HG02840 (cell line): ENCODE data around the gene CASP3.
"Not testable (repeated sequence)": the region's sequence is repeated elsewhere in the genome, so short reads cannot be mapped to it uniquely, and the experiment has no call there.

ENCODE experiments used
- ATAC-seq: cut with Tn5 transposase; IDR thresholded peaks from one replicate; pipeline ENCODE4 v1.9.1; 2021; ENCODE audit warnings: mild to moderate bottlenecking, moderate library complexity, moderate number of reproducible peaks; ENCODE audit not compliant: unreplicated experiment, low FRiP score

Gene CASP3

DNA sequence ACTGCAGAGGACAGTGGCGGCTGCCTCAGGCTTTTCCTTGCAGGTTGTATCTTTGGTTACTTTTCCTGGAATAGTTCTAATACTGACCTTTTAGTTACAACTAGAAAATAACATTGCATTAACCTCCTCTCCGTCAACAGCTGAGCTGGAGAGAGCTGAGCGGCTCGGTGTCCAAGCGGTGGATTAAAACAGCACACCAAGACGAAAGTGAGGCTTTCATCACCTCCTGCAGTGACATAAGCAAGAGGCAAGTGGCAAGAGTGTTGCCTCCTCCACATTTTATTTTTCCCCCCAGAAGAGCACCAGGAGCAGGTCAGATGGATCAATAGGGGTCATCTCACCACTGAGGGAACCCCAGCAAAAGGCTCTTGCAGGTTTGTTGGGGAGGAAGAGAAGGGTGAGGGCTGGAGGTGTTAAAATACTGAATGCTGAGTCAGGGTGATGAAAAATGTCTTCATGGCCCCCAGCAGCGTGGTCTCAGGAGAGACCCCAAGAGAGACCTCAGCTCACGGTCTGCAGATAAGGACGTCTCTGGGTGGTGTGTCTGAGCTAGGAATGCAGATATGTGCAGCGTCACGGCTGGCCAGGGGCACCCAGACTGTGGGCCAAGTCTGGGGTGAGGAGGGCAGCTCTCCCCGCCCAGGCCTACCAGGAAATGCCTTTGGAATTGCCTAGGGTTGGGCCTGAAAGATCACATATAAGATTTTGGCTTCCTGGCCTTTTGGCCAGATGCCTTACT lies 50.3 kb downstream of the CASP3 start:
- ATAC-seq, result no peak

DNA sequence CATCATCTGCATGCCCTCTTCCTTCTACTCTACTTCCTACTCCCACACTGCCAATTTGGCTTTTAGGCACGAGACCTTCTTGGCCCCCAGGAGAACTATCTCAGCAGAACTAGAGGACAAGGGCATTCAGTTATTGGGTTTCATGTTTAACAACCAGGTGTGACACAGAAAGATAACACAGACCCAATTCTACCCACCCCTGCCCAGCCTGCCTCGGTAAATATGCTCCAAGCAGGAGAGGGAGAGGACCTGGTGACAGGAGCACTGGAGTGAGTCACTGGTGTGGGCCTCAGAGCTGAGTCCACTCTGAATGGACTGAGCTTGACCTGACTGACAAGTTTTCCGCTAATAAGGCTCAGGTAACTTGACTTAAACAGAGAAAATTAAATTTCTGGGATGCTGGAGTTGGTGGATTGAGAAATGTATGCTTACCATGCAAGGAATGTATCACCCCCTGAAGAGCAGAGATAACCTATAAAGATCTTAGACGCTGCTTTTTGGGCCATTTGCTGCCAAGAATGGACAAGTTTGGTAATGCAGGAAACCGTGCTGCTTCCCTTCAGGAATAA lies 52.5 kb downstream of the CASP3 start:
- ATAC-seq, result no peak

DNA sequence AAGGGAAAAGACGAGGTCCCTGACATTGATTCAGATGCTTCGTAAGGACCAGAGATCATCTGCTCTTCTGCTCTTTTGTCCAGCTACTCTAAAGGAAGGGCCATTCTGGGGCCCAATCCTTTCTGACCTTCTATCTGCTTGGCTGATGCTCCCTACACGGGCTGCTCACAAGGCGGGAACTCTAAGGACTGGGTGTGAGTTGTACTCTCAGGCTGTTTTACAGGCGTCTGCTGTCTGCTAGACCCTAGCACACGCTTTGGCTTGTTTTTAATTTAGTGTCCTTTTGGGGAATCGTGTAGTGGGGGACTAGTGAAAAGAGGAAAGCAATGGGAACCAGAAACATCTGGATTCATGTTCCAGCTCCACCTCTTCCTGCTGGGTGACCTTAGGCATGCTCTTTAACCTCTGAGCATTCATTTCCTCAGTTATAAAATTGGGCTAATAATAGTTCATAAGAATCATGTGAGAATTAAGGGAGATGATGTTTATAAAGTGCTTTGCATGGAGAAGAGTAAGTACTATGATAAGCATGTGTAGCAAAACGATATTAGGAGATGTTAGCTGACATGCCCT lies 53.1 kb downstream of the CASP3 start:
- ATAC-seq, result no peak

DNA sequence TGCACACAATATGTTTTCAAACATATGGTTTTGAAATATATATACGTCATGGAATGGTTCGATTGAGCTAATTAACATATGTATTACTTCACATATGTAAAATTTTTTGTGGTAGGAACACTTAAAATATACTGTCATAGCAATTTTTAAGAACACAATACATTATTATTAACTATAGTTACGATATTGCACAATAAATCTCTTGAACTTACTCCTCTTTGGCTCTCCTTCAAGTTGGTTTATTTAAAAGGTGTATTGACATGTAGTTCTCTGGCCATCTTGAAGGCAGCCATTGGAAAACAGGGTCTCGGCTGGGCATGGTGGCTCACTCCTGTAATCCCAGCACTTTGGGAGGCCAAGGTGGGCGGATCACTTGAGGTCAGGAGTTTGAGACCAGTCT lies 53.8 kb downstream of the CASP3 start:
- ATAC-seq, result no peak

DNA sequence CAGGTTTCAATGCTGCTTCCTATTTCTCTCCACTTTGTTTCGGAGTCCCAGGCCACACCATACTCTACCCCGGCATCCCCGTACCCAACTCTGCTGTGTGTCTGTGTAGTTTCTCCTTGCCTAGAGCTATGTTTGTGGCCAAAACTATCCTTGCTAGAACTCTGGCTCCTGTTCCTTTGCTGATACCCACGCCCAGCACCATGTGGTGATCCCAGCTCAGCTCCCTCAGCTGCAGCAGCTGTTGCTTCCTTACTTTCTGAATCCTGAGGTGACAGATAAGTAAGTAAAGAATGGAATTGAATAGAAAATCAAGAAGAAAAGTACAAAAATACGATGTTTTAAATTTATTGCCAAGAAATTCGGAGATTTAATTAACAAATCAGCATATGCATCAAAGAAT lies 55.8 kb downstream of the CASP3 start:
- no peak for ATAC-seq

DNA sequence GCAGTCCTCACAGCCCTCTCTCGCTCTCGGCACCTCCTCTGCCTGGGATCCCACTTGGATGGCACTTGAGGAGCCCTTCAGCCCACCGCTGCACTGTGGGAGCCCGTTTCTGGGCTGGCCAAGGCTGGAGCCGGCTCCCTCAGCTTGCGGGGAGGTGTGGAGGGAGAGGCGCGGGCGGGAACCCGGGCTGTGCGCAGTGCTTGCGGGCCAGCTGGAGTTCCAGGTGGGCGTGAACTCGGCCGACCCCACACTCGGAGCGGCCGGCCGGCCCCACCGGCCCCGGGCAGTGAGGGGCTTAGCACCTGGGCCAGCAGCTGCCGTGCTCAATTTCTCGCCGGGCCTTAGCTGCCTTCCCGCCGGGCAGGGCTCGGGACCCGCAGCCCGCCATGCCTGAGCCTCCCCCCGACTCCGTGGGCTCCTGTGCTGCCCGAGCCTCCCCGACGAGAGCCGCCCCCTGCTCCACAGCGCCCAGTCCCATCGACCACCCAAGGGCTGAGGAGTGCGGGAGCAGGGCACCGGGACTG lies 57.4 kb downstream of the CASP3 start:
- ATAC-seq, result not testable (repeated sequence)

DNA sequence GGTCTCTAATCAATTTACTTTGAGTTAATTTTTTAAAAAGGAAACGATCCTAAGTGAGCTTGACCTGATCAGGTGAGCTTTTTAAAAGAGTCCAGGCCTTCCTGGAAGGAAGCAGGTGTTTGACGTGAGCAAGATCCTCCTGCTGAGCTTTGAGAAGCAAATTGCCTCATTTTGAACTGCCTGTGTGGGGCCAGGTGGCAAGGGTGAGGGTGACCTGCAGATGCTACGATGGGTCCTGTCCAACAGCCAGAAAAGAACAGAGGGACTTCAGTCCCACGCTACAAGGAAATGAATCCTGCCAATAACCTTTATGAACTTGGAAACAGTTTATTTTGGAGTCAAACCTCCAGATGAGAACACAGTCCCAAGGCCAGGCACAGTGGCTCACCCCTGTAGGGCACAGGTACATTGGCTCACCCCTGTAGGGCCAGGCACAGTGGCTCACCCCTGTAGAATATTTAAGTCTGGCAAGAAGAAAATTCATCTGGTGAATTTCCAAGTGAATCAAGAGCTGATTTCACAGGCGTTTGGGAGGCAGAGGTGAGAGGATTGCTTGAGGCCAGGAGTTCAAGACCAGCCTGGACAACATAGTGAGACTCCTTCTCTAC lies 58.1 kb downstream of the CASP3 start:
- no peak for ATAC-seq

DNA sequence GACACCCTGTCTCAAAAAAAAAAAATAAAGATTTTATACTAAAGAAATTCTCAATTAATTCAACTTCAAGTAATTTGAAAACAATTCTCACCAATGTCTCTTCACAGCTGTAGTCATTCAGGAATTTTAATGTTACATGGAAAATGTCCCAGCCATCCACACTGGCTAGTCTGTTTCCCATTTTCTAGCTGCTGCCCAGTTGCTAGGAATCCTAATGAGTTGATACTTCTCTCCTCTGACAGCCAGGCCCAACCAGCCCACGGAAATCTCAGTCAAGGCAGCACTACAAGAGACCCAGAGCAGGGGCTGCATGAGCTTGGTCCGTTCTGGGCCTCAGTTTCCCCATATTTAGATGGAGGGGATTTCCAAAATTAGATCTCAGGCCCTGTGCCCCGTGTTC lies 59.1 kb downstream of the CASP3 start:
- no peak for ATAC-seq

DNA sequence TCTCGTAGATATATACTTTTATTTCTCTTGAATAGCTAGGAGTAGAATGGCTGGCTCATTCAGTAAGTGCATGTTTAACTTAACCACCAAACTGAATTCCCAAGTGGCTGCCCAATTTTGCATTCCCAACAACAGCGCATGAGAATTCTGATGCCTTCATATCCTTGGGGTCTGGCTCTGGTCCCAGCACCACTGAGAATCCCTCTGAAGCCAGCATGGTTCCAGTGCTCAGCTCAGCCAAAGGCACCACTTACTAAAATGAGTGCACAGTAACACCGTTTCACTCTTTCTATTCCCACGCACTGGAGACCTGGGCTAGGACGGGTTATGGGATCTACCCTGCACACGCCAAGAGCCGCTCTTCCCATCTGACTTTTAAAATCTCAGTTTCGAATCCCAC lies 60.4 kb downstream of the CASP3 start:
- no peak for ATAC-seq

DNA sequence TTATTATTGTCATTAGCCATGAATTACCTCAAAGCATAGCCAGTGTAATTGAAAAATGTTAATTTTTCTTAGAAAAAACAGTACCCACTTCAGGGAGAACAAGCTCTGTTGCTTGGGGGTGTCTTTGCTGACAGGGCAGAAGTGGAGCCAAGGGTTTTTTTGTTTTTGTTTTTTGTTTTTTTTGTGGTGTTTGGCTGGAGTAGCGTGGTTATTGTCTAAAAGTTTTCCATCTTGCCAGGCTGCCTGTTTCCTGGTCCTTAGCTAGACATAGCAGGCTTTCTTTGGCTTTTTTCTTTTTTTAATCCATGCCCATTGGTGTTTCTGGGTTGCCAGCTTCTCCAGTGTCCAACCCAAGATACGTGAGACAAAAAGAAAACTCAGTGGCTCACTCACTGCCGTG lies 61.5 kb downstream of the CASP3 start:
- no peak for ATAC-seq

DNA sequence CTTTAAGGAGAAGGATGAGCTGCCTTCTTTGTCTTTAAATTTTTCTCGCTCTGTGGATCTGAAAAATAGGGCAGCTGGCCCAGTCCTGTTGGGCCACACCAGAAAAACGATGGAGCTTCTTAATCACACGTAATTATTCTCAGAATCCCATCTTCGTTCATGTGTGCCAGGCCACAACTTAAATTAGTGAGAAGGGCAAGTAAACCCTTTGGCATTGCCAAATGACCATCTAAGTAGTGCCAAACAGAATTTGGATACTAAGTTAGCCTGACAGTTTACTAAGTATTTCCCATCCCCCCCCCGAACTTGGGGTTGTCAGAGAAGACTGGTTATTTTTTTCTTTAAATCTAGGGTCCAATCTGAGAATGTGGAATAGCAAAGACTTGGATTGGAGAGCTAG lies 62.0 kb downstream of the CASP3 start:
- no peak for ATAC-seq

DNA sequence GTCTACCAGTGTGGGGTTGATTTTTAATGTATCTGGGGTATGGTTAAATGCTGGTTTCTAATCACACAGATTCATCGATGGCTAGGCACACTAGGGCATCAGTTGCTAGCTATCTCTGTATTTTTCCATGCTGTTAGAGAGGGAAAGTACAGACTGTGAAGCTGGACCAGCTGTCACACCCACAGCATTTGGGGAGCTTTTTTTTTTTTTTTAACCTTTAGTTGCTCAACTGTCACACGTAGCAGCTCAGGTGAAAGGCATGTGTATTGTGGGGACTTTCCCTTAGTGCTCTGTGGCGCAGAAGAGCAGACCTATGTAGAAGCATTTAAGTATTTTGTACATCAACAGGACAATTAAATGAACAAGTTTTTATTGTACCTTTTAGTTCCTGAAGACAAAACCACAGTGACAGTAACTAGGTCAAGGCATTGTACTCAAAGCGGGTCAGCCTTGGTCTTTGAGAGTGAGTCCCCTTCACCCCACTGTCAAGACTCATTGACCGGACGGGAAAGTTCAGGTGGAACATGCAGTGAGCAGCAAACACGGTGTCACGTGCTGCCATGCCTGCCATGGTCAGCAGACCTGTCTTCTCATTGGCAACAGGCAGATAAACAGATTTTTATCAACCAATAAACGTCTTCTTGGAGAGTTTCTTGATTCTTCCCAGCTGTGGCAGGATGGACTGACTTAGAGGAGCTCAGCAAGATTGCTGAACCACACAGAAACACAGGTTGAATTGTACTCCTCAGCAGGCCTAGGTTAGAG lies 65.3 kb downstream of the CASP3 start:
- no peak for ATAC-seq
